GM12801 (cell line): Measurements from ENCODE around the gene TBC1D10A.

Source experiments
- CTCF ChIP-seq: IDR thresholded peaks from one replicate; pipeline ENCODE4 v1.5.1; 2011; ENCODE audit warnings: control low read depth; ENCODE audit not compliant: insufficient read length; ENCODE audit errors: extremely low read depth

The TBC1D10A gene

GRCh38 chr22:30285176-30285845, 41.4 kb downstream of the TBC1D10A start:
- TF ChIP-seq CTCF: no peak

- TF ChIP-seq CTCF: no peak
These were observed 42.1 kb downstream of the TBC1D10A start for GRCh38 chr22:30284666-30285065.

- TF ChIP-seq CTCF: no peak
These were observed 42.6 kb downstream of the TBC1D10A start for GRCh38 chr22:30284172-30284571.

- no peak for TF ChIP-seq CTCF
These were observed 43.4 kb downstream of the TBC1D10A start for GRCh38 chr22:30283342-30283741.

DNA sequence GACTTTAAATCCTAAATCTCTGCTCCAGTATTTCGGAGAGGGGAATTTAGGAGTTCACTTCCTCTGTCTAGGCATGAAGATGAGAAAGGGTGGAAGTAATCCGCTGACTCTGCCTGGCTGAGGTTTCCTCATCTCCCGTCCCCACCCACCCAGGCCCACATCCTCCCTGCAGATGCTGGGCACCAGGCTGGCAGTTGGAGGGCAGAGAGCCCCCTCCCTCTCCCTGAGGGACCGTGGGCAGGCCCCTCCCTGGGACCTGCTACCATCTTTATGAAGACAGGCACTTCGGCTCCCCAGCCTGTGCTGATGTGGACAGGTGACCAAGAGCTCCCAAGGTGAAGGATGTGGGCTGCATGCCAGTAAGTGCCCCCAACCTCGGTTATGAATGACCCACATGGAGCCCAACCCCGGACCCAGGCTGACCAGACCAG, 44.1 kb downstream of the TBC1D10A start:
- no peak for TF ChIP-seq CTCF

DNA sequence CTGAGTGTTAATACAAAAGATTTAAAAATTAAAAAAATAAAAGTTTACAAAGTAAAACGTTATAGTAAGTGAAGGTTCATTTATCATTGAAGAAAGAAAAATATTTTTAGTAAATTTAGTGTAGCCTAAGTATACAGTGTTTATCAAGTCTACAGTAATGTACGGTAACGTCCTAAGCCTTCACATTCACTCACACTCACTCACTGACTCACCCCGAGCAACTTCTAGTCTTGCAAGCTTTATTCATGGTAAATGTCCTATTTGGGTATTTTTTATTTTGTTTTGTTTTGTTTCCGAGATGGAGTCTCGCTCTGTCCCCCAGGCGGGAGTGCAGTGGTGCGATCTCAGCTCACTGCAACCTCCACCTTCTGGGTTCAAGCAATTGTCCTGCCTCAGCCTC, 46.2 kb downstream of the TBC1D10A start:
- no peak for TF ChIP-seq CTCF

GRCh38 chr22:30279932-30280331, 46.8 kb downstream of the TBC1D10A start:
- no peak for TF ChIP-seq CTCF
